Dermis blood vessel endothelial cell (primary cell): ENCODE measurements around the gene WDR54. TPM values are rescaled to one million over a fixed set of nuclear protein-coding genes. Genes with fewer than 3 reads are reported as not detected.
A peak's percentile ranks its signal among the peaks of the same experiment; 100 is the strongest.

ENCODE experiments used
- DNase-seq: peaks from one replicate; pipeline ENCODE4 v3.0.0; 2010
- total RNA-seq: library from RNA; depleted of rRNA; stranded (reverse); fragments of >200 nt; gene quantifications from 2 replicates; pipeline ENCODE4 v1.2.3, GENCODE V29; 2014

WDR54 gene, protein sequence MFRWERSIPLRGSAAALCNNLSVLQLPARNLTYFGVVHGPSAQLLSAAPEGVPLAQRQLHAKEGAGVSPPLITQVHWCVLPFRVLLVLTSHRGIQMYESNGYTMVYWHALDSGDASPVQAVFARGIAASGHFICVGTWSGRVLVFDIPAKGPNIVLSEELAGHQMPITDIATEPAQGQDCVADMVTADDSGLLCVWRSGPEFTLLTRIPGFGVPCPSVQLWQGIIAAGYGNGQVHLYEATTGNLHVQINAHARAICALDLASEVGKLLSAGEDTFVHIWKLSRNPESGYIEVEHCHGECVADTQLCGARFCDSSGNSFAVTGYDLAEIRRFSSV
- 23.3 and 36.9 TPM in 2 replicates for total RNA-seq

DNA sequence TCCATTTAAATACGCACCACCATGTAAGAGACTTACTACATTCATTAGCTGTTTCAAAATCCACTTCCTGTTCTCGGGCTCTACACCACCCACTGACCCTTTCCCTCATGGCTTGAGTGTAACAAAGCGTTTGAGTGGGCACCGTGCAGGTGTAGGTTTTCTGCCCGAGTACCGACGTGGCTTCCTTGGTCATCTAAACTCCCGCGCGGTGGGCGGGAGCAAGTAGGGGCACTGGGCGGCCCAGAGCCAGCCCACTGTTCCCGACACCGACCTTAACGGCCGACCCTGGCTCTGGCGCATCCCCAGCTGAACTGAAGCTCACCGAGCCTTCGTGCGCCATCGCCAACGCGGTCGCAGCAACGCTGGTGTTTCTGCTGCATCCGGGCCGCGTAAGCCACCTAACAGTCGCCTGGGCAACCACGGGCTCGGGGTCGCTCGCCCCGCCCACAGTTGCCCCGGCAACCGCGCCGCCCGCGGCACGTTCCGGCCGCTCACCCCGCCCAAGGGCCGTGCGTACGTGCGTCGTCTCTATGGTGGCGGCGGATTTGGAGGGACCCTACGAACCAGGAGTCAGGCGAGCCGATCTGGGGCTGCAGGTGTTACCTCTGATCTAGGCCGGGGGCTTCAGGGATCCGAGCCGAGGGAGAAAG, at the start of gene WDR54, which contains the start of gene C2orf81:
TSS of gene WDR54 (plus strand) at position 510 of the 650 bp plus-strand sequence. CDS start 424 bp downstream, outside the sequence.
TSS of gene C2orf81 (minus strand) at position 399 of the 650 bp plus-strand sequence. CDS start at position 340, 59 bp downstream.
- peak; percentile 88 for DNase-seq

- DNase-seq: no peak
Observed at GRCh38 chr2:74372674-74373073, 48.9 kb upstream of the WDR54 start.

GRCh38 chr2:74373221-74373676, 48.3 kb upstream of the WDR54 start:
- no peak for DNase-seq

- DNase-seq: no peak
Observed at GRCh38 chr2:74373985-74374384, 47.5 kb upstream of the WDR54 start.

DNA sequence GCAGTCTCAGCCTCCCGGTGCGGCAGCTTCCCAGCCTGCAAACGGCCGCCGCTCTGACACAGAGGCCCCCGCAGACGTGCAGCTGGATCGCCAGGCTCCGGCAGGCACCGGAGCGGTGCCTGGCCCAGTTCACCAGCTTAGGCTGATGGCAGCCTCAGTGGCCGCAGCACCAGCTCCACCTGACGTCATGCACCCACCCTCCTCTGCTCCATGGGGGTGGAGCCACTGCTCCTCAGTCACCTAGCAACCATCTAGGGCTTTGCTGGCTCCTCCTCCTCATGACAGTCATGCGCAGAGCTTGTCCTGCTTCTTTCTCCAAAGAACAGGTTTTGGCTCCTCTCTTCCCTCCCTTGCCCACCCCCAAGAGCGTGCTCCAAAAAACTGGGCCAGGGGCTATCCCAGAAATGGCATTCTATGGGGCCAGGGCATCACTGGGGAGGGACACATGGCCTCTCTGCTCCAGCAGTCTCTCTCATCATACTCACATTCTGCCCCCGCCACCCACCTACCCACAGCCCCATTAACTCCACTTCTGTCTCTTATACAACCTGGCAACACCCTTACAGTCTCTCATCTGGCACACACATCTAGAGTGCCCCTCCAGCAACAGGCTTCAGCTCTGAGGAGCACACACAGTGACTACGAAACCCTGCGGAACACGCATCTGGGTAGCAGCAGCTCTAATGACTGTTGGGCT, 46.9 kb upstream of the WDR54 start:
- DNase-seq: peak; percentile 19

DNA sequence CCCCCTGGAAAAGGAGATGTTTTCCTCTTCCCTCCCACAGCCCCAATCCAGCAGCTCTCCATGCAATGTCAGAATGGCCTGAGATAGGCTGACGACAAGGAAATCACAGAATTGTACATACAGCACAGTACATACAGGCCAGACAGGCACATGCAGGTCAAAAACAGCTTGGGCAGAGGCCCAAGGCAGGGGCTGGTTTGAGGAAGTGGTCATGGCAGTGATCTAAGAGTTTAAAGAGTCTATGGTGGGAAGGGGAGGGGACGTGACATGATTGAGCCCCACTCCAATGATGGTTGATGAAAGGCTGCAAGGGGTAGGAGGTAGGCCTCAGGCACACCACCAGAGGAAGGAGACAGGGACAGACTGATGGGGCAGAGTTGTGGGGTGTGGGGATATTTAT, 45.7 kb upstream of the WDR54 start:
- no peak for DNase-seq

GRCh38 chr2:74378007-74378406, 43.5 kb upstream of the WDR54 start:
- no peak for DNase-seq

GRCh38 chr2:74379851-74380789, 41.4 kb upstream of the WDR54 start, which contains the start of gene DCTN1:
DCTN1 (minus strand) TSS chr2:74380311; CDS start chr2:74380037, 274 bp downstream.
- peak; percentile 58 for DNase-seq

GRCh38 chr2:74381751-74382150, 39.8 kb upstream of the WDR54 start:
- DNase-seq: no peak

DNA sequence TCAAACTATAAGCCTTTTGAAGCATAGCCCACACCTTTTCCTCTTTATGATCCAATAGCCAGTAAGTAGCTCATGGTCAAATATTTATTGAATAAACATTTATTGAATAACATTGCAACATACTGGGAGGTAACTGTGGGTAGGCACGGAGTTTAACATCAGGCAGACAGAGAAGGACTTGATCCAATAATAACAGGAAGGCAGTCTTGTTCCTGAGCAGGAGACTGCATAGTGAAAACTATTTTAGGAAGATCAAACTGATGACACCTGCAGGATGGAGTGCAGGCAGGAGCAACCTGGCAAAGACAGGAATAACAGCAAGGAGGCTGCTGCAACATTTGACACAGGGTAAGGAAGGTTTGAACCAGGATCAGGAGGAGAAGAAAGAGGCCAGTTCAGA, 38.3 kb upstream of the WDR54 start:
- peak; percentile 58 for DNase-seq

- DNase-seq: no peak
Observed at GRCh38 chr2:74384051-74384450, 37.5 kb upstream of the WDR54 start.

DNA sequence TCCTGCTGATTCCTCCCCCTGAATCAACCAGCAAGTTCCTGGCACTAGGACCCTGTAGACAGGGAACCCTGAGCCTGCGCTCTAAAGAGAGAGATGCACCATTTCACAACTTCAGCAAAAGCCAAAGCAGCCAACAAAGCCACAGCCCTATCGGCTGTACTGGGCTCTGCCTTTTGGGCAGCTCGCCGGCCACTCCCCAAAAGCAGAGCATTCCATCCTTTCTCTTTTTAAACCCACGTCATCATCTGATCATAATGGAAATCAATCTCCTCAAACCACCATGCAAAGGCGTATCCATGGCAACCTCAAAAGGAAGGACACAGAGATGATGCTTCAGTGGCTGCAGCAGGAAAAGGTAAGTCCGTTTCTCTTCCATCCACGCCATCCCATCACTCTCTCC, 36.1 kb upstream of the WDR54 start:
- no peak for DNase-seq

GRCh38 chr2:74387346-74387745, 34.2 kb upstream of the WDR54 start:
- DNase-seq: no peak

GRCh38 chr2:74390606-74391005, 30.9 kb upstream of the WDR54 start:
- no peak for DNase-seq

DNA sequence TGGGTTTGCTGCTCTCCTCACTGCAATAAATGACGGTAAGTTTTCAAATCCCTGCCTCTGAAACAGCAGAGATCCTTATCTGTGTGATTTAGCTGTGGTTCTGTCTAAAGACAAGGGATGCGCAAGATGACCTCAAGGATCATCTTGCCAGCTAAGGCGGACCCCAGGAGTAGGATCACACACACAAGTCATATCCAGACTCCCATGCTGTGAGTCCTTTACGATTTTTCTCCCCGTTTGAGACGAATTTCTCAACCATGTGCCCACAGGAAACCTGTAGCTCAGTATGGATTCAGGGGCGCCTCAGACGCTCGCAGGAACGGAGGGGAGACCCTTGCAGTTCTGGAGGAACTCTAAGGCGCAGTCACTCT, 30.3 kb upstream of the WDR54 start:
- no peak for DNase-seq

- peak; percentile 95 for DNase-seq
Observed at GRCh38 chr2:74391580-74392448, 29.7 kb upstream of the WDR54 start.

GRCh38 chr2:74392449-74392743, 29.1 kb upstream of the WDR54 start:
- DNase-seq: no peak

- DNase-seq: no peak
Observed at GRCh38 chr2:74393525-74393924, 28.0 kb upstream of the WDR54 start.

DNA sequence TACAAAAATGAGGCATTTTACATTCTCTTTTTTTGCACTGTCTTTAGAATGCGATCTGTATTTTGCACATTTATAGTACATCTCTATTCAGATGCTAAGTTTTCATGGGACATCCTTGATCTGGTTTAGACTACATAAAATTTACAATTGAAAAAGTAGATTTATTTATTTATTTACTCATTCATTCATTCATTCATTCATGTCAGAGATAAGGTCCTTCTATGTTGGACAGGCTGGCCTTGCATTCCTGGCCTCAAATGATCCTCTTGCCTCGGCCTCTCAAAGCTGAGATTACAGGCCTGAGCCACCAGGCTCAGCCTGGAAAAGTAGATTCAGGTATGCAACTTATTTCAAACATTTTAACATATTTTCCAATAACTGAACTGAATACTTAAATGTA, 25.4 kb upstream of the WDR54 start:
- no peak for DNase-seq

- DNase-seq: peak; percentile 49
Observed at GRCh38 chr2:74399785-74400184, 21.7 kb upstream of the WDR54 start.

- no peak for DNase-seq
Observed at GRCh38 chr2:74401891-74402290, 19.6 kb upstream of the WDR54 start.
